Forelimb muscle (tissue), 1 donor: ENCODE measurements around the gene SMAD3. TPM values are rescaled to one million over a fixed set of nuclear protein-coding genes. Genes with fewer than 3 reads are reported as not detected.

ENCODE experiments used
- DNase-seq: peaks from one replicate; pipeline ENCODE4 v3.0.0-alpha.2; 2013; ENCODE audit warnings: low read depth
- polyA plus RNA-seq: library from polyadenylated mRNA; unstranded; fragments of 120-200 nt; gene quantifications from one replicate; pipeline ENCODE4 v1.2.1, GENCODE V29; 2013; ENCODE audit not compliant: insufficient read length

The SMAD3 gene
- polyA plus RNA-seq, 1 donor = 26.3 TPM

GRCh38 chr15:67161881-67162280 lies 96.5 kb downstream of the SMAD3 start:
- DNase-seq = no peak

- DNase-seq = no peak
Measured at GRCh38 chr15:67163180-67163579, 97.8 kb downstream of the SMAD3 start.

- no peak for DNase-seq
Measured at GRCh38 chr15:67164401-67164791, 99.0 kb downstream of the SMAD3 start.

GRCh38 chr15:67164811-67165253 lies 99.4 kb downstream of the SMAD3 start:
- DNase-seq = no peak

- DNase-seq = no peak
Measured at GRCh38 chr15:67165254-67166253, 100.2 kb downstream of the SMAD3 start.

GRCh38 chr15:67166280-67167009 lies 101.0 kb downstream of the SMAD3 start:
- no peak for DNase-seq

- DNase-seq = no peak
Measured at GRCh38 chr15:67167091-67167490, 101.7 kb downstream of the SMAD3 start.

- no peak for DNase-seq
Measured at GRCh38 chr15:67168694-67169093, 103.3 kb downstream of the SMAD3 start.

GRCh38 chr15:67170143-67170925 lies 104.9 kb downstream of the SMAD3 start:
- no peak for DNase-seq

GRCh38 chr15:67171471-67171870 lies 106.1 kb downstream of the SMAD3 start:
- DNase-seq = no peak

GRCh38 chr15:67172172-67172571 lies 106.8 kb downstream of the SMAD3 start:
- DNase-seq = no peak

GRCh38 chr15:67173005-67173404 lies 107.6 kb downstream of the SMAD3 start:
- DNase-seq = no peak

- DNase-seq = no peak
Measured at GRCh38 chr15:67173786-67174185, 108.4 kb downstream of the SMAD3 start.

GRCh38 chr15:67174446-67174845 lies 109.0 kb downstream of the SMAD3 start:
- DNase-seq = no peak

GRCh38 chr15:67174864-67175573 lies 109.6 kb downstream of the SMAD3 start:
- DNase-seq = no peak

- no peak for DNase-seq
Measured at GRCh38 chr15:67175643-67176071, 110.3 kb downstream of the SMAD3 start.

- DNase-seq = no peak
Measured at GRCh38 chr15:67176195-67176971, 111.0 kb downstream of the SMAD3 start.

- no peak for DNase-seq
Measured at GRCh38 chr15:67177752-67178151, 112.3 kb downstream of the SMAD3 start.

GRCh38 chr15:67178569-67179210 lies 113.3 kb downstream of the SMAD3 start:
- no peak for DNase-seq
